Measurements from ENCODE around the gene EPHA1. TPM values are rescaled to one million over a fixed set of nuclear protein-coding genes. Genes with fewer than 3 reads are reported as not detected.

The EPHA1 gene
- total RNA-seq, 1 donor from 2014 or later = 2.6 TPM

GRCh38 chr7:143390104-143390772 is 18.4 kb downstream of the EPHA1 start:
- Histone ChIP-seq H3K36me3 (ENCODE audit: insufficient read depth, low read length) (peaks cover 51% of the 10 kb centered on the region), H3K9me3 (ENCODE audit: insufficient read depth, low read depth, low read length) (no peaks in the 10 kb centered on the region), H3K27me3 (ENCODE audit: insufficient read depth, low read length) (no peaks in the 10 kb centered on the region), H3K9ac (ENCODE audit: low read length) (no peak overlapping the region), H3K27ac (ENCODE audit: low read depth, low read length) (no peak overlapping the region), H3K4me2 (ENCODE audit: low read length) (peak overlapping the region; percentile 97), H2AFZ (ENCODE audit: low read depth, low read length) (no peak overlapping the region), H3K79me2 (ENCODE audit: insufficient read depth, low read length) (peaks cover 55% of the 10 kb centered on the region), H3K4me1 (ENCODE audit: insufficient read depth, low read length) (peaks cover 50% of the 10 kb centered on the region), H4K20me1 (ENCODE audit: insufficient read depth, low read length) (peaks cover 94% of the 10 kb centered on the region), H3K4me3 (ENCODE audit: insufficient read depth, low read depth, low read length) (no peak overlapping the region)
- Mint-ChIP-seq H3K36me3 (ENCODE audit: low read depth, unreplicated experiment) (peaks cover 20% of the 10 kb centered on the region), H3K27ac (ENCODE audit: unreplicated experiment) (peak overlapping the region; percentile 68), H3K9me3 (ENCODE audit: unreplicated experiment) (peaks cover 4% of the 10 kb centered on the region), H3K27me3 (ENCODE audit: low read depth, unreplicated experiment) (no peaks in the 10 kb centered on the region), H3K4me1 (ENCODE audit: low read depth, unreplicated experiment) (peaks cover 30% of the 10 kb centered on the region), H3K4me3 (ENCODE audit: unreplicated experiment) (peak overlapping the region; percentile 50)
- TF ChIP-seq EZH2 (IDR thresholded peaks at IDR 0.05; ENCODE audit: insufficient read depth, low read length) (no peak), CTCF (IDR thresholded peaks at IDR 0.05; ENCODE audit: insufficient read depth, low read depth, low read length) (no peak)
- DNase-seq (ENCODE audit: low read depth) = no peak
- no peak for FAIRE-seq

DNA sequence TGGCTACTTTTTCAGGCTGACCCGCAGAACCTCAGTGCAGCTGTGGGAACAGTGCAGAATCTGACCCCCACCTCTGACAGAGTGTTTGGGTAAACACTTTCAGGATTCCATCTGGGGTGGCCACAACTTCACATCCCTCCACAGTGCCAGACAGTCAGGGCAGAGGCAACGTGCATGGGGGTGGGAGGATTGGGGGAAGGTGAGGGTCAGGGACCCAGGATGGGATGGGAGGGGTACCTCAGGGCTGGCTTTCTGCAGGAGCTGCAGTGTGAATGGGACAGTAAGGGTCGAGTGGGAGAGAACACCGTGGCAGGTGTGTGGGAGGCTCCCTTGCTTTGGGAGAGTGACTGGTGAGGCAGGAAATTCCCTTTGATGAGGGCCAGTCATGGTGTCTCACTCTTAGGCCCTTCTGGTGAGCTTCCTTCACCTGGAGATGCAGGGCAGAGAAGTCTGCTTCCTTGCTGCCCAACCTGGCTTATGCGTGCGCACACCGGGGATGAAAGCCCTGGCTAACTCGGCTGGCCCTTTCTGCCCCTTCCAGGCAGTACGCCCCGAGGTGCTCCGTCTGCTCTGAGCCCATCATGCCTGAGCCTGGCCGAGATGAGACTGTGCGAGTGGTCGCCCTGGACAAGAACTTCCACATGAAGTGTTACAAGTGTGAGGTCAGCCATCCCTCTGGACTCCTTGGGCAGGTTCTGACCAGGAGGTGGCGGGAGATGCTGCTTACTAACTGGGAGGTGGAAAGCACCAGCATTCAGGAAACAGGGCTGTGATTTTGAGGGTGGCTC is 19.1 kb downstream of the EPHA1 start:
- H3K79me2 ChIP-seq (ENCODE audit: insufficient read depth, low read length) = peaks cover 63% of the 10 kb centered on the region
- Mint-ChIP-seq H3K27me3 (ENCODE audit: low read depth, unreplicated experiment) (no peaks in the 10 kb centered on the region), H3K4me1 (ENCODE audit: low read depth, unreplicated experiment) (peaks cover 30% of the 10 kb centered on the region), H3K9me3 (ENCODE audit: unreplicated experiment) (peaks cover 4% of the 10 kb centered on the region), H3K4me3 (ENCODE audit: unreplicated experiment) (peak overlapping the region; percentile 58), H3K36me3 (ENCODE audit: low read depth, unreplicated experiment) (peaks cover 20% of the 10 kb centered on the region), H3K27ac (ENCODE audit: unreplicated experiment) (peak overlapping the region; percentile 68)
- H3K4me2 ChIP-seq (ENCODE audit: low read length) = peak overlapping the region; percentile 97
- H3K4me1 ChIP-seq (ENCODE audit: insufficient read depth, low read length) = peaks cover 58% of the 10 kb centered on the region
- DNase-seq (ENCODE audit: low read depth) (no peak), FAIRE-seq (no peak)
- no peak overlapping the region for H2AFZ ChIP-seq (ENCODE audit: low read depth, low read length)
- H3K27ac ChIP-seq (ENCODE audit: low read depth, low read length) = no peak overlapping the region
- TF ChIP-seq EZH2 (IDR thresholded peaks at IDR 0.05; ENCODE audit: insufficient read depth, low read length) = no peak
- no peak for TF ChIP-seq CTCF (IDR thresholded peaks at IDR 0.05; ENCODE audit: insufficient read depth, low read depth, low read length)
- no peak overlapping the region for H3K4me3 ChIP-seq (ENCODE audit: insufficient read depth, low read depth, low read length)
- H4K20me1 ChIP-seq (ENCODE audit: insufficient read depth, low read length) = peaks cover 97% of the 10 kb centered on the region
- H3K27me3 ChIP-seq (ENCODE audit: insufficient read depth, low read length) = no peaks in the 10 kb centered on the region
- no peaks in the 10 kb centered on the region for H3K9me3 ChIP-seq (ENCODE audit: insufficient read depth, low read depth, low read length)
- H3K36me3 ChIP-seq (ENCODE audit: insufficient read depth, low read length) = peaks cover 57% of the 10 kb centered on the region
- H3K9ac ChIP-seq (ENCODE audit: low read length) = peak overlapping the region; percentile 43

All from astrocyte (in vitro differentiated cells and primary cell).